ENCODE measurements around the gene FOXR2. TPM values are rescaled to one million over a fixed set of nuclear protein-coding genes. Genes with fewer than 3 reads are reported as not detected.

Gene FOXR2
- total RNA-seq, 1 experiment from 2014 or later = not detected

GRCh38 chrX:55619547-55619946 lies 3.7 kb upstream of the FOXR2 start:
- H3K27me3 Mint-ChIP-seq (ENCODE audit: insufficient read depth, unreplicated experiment) = no peaks in the 10 kb centered on the region
- Histone ChIP-seq H3K9me3 (no peaks in the 10 kb centered on the region), H3K4me3 (ENCODE audit: low read depth, low read length) (no peak overlapping the region), H3K36me3 (ENCODE audit: control insufficient read depth, insufficient read depth, low read length) (no peaks in the 10 kb centered on the region), H3K4me1 (no peaks in the 10 kb centered on the region), H3K27me3 (replicated peaks; ENCODE audit: control insufficient read depth, insufficient read depth, low read length) (no peaks in the 10 kb centered on the region)
- ChIA-PET CTCF (no interaction called here), POLR2A (no interaction called here)
- no peak overlapping the region for H3K4me3 Mint-ChIP-seq (ENCODE audit: unreplicated experiment)
- BruUV-seq (replicated peaks) = no TSS peak
- H3K36me3 Mint-ChIP-seq (ENCODE audit: insufficient read depth, unreplicated experiment) = no peaks in the 10 kb centered on the region
- intact Hi-C loops (cut with micrococcal nuclease; ENCODE audit: unreplicated experiment) = no loop called here
- no peaks in the 10 kb centered on the region for H3K4me1 Mint-ChIP-seq (ENCODE audit: low read depth, unreplicated experiment)
- no peaks in the 10 kb centered on the region for H3K9me3 Mint-ChIP-seq (ENCODE audit: unreplicated experiment)
- H3K27ac Mint-ChIP-seq (ENCODE audit: unreplicated experiment) = no peak overlapping the region
- DNase-seq = no peak
- no peak for TF ChIP-seq CTCF (IDR thresholded peaks at IDR 0.05; ENCODE audit: insufficient read depth in 1 of 2, low read depth in 1 of 2, low read length in 1 of 2, severe bottlenecking in 1 of 2, unreplicated experiment in 1 of 2)

GRCh38 chrX:55624403-55624802 lies 1.2 kb downstream of the FOXR2 start:
- Mint-ChIP-seq H3K4me3 (ENCODE audit: unreplicated experiment) (no peak overlapping the region), H3K27me3 (ENCODE audit: insufficient read depth, unreplicated experiment) (peaks cover 4% of the 10 kb centered on the region), H3K36me3 (ENCODE audit: insufficient read depth, unreplicated experiment) (no peaks in the 10 kb centered on the region), H3K27ac (ENCODE audit: unreplicated experiment) (no peak overlapping the region), H3K4me1 (ENCODE audit: low read depth, unreplicated experiment) (no peaks in the 10 kb centered on the region), H3K9me3 (ENCODE audit: unreplicated experiment) (no peaks in the 10 kb centered on the region)
- no peak for TF ChIP-seq CTCF (IDR thresholded peaks at IDR 0.05; ENCODE audit: insufficient read depth in 1 of 2, low read depth in 1 of 2, low read length in 1 of 2, severe bottlenecking in 1 of 2, unreplicated experiment in 1 of 2)
- POLR2A ChIA-PET = no interaction called here
- Histone ChIP-seq H3K27me3 (replicated peaks; ENCODE audit: control insufficient read depth, insufficient read depth, low read length) (no peaks in the 10 kb centered on the region), H3K9me3 (no peaks in the 10 kb centered on the region), H3K4me3 (ENCODE audit: low read depth, low read length) (no peak overlapping the region), H3K4me1 (no peaks in the 10 kb centered on the region), H3K36me3 (ENCODE audit: control insufficient read depth, insufficient read depth, low read length) (no peaks in the 10 kb centered on the region)
- CTCF ChIA-PET = no interaction called here
- intact Hi-C loops (cut with micrococcal nuclease; ENCODE audit: unreplicated experiment) = no loop called here
- no TSS peak for BruUV-seq (replicated peaks)
- DNase-seq = no peak

- no peaks in the 10 kb centered on the region for H3K4me1 ChIP-seq
- no peak overlapping the region for H3K4me3 Mint-ChIP-seq (ENCODE audit: unreplicated experiment)
- intact Hi-C loops (cut with micrococcal nuclease; ENCODE audit: unreplicated experiment) = no loop called here
- ChIA-PET POLR2A (no interaction called here), CTCF (no interaction called here)
- no peak overlapping the region for H3K27ac Mint-ChIP-seq (ENCODE audit: unreplicated experiment)
- no peaks in the 10 kb centered on the region for H3K27me3 ChIP-seq (replicated peaks; ENCODE audit: control insufficient read depth, insufficient read depth, low read length)
- no peak for TF ChIP-seq CTCF (IDR thresholded peaks at IDR 0.05; ENCODE audit: insufficient read depth in 1 of 2, low read depth in 1 of 2, low read length in 1 of 2, severe bottlenecking in 1 of 2, unreplicated experiment in 1 of 2)
- H3K27me3 Mint-ChIP-seq (ENCODE audit: insufficient read depth, unreplicated experiment) = no peaks in the 10 kb centered on the region
- H3K4me1 Mint-ChIP-seq (ENCODE audit: low read depth, unreplicated experiment) = no peaks in the 10 kb centered on the region
- H3K36me3 ChIP-seq (ENCODE audit: control insufficient read depth, insufficient read depth, low read length) = no peaks in the 10 kb centered on the region
- H3K4me3 ChIP-seq (ENCODE audit: low read depth, low read length) = no peak overlapping the region
- H3K9me3 Mint-ChIP-seq (ENCODE audit: unreplicated experiment) = no peaks in the 10 kb centered on the region
- H3K36me3 Mint-ChIP-seq (ENCODE audit: insufficient read depth, unreplicated experiment) = no peaks in the 10 kb centered on the region
- no peaks in the 10 kb centered on the region for H3K9me3 ChIP-seq
- no TSS peak for BruUV-seq (replicated peaks)
- no peak for DNase-seq
Observed at GRCh38 chrX:55636109-55636508, 12.9 kb downstream of the FOXR2 start.

Measured in Caco-2 (cell line).